Left lung (tissue), 10 donors: Measurements from ENCODE around the gene GDPD4. TPM values are rescaled to one million over a fixed set of nuclear protein-coding genes. Genes with fewer than 3 reads are reported as not detected.
A peak's percentile ranks its signal among the peaks of the same experiment; 100 is the strongest.

Source experiments
- ATAC-seq: fragments of 200-7000 bp; cut with Tn5 transposase; one replicate; pipeline ENCODE4 v1.9.1; 2020; ENCODE audit warnings: moderate library complexity
- DNase-seq, 4 donors: peaks; one replicate each; pipeline ENCODE4 v3.0.0-alpha.2; 2013 to 2020
- H3K27ac ChIP-seq, 2 donors: fragments of 200-600 bp; sonication (generic) in 1 of 2; one replicate each; pipeline versions ENCODE4 v1.5.0 to v1.8.0; 2020 to 2021
- H3K27me3 ChIP-seq, 2 donors: fragments of 200-600 bp; sonication (generic) in 1 of 2; one replicate each; pipeline versions ENCODE4 v1.5.0 to v1.8.0; 2020 to 2021
- H3K36me3 ChIP-seq, 2 donors: fragments of 200-600 bp; sonication (generic) in 1 of 2; one replicate each; pipeline versions ENCODE4 v1.5.0 to v1.8.0; 2020 to 2021
- H3K4me1 ChIP-seq, 2 donors: fragments of 200-600 bp; one replicate each; pipeline ENCODE4 v1.8.0; 2021
- H3K4me3 ChIP-seq, 2 donors: fragments of 200-600 bp; sonication (generic) in 1 of 2; one replicate each; pipeline versions ENCODE4 v1.5.0 to v1.8.0; 2020 to 2021; ENCODE audit warnings: mild to moderate bottlenecking in 1 of 2
- H3K9me3 ChIP-seq, 2 donors: fragments of 200-600 bp; sonication (generic) in 1 of 2; one replicate each; pipeline versions ENCODE4 v1.5.0 to v1.8.0; 2020 to 2021
- intact Hi-C, 2 donors: fragments of 100-400 bp; cut with DNase I; formaldehyde crosslinking; loops; one replicate each; pipeline versions ENCODE4 v1.11.2 to v1.14.2; 2022
- polyA plus RNA-seq, 6 donors: library from polyadenylated mRNA; unstranded; fragments of 120-200 nt; gene quantifications; one replicate each; pipeline ENCODE4 v1.2.1, GENCODE V29; 2013; ENCODE audit not compliant: insufficient read length in 6 of 6
- total RNA-seq, 2 donors: library from RNA; stranded (reverse); fragmentation: NEBNext Ultra II Directional; extraction: Animal tissue kit (Norgen Biotek cat#: 25700); gene quantifications; one replicate each; pipeline ENCODE4 v1.2.1, GENCODE V29; 2021
- TF ChIP-seq, protein P1 (sequence below), 2 donors: fragments of 200-600 bp; sonication (generic) in 1 of 2; IDR thresholded peaks; one replicate each; pipeline versions ENCODE4 v1.5.0 to v1.8.0; 2021; ENCODE audit warnings: antibody characterized with exemption in 2 of 2
- donor health status: DM: no; HTN: yes; CAD: no.
- donor health status: DM: no; HTN: no; CAD: no.

The GDPD4 gene
- total and polyA plus RNA-seq, 8 donors, result 0.34 to 0.78 (median 0.55) TPM; not detected in 2

- no peaks in the 10 kb centered on the region for H3K4me1 ChIP-seq
- DNase-seq, result no peak
- no peaks in the 10 kb centered on the region for H3K36me3 ChIP-seq
- intact Hi-C loops, result no loop called here
- H3K27me3 ChIP-seq, result no peaks in the 10 kb centered on the region
- H3K9me3 ChIP-seq, result peaks cover 0 to 8% of the 10 kb centered on the region in 2 donors
- TF ChIP-seq, protein P1, sequence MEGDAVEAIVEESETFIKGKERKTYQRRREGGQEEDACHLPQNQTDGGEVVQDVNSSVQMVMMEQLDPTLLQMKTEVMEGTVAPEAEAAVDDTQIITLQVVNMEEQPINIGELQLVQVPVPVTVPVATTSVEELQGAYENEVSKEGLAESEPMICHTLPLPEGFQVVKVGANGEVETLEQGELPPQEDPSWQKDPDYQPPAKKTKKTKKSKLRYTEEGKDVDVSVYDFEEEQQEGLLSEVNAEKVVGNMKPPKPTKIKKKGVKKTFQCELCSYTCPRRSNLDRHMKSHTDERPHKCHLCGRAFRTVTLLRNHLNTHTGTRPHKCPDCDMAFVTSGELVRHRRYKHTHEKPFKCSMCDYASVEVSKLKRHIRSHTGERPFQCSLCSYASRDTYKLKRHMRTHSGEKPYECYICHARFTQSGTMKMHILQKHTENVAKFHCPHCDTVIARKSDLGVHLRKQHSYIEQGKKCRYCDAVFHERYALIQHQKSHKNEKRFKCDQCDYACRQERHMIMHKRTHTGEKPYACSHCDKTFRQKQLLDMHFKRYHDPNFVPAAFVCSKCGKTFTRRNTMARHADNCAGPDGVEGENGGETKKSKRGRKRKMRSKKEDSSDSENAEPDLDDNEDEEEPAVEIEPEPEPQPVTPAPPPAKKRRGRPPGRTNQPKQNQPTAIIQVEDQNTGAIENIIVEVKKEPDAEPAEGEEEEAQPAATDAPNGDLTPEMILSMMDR (IDR thresholded peaks at IDR 0.05), result no peak
- no peak for ATAC-seq
- H3K4me3 ChIP-seq, result no peak overlapping the region
- H3K27ac ChIP-seq, result no peak overlapping the region
Measured at GRCh38 chr11:77250881-77251640, 50.4 kb downstream of the GDPD4 start.

DNA sequence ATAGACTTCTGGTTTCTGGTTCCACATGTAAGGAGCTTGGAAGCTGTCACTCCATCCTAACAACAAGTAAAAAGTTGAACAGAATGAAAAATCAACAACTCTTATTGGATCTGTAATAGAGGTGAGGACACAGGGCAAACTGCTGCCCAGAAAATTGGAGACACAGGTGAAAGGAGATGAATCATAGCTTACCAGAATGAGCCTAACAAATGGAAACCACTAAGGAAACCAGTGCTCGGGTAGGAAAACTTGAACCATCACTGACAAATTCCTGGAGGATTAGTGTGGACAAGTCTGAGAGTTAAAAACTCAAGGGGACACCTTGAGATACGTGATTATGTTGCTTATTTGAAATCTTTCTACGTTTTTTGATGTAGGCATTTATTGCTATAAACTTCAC, 52.1 kb downstream of the GDPD4 start:
- Histone ChIP-seq H3K27me3 (no peaks in the 10 kb centered on the region), H3K4me3 (no peak overlapping the region), H3K27ac (no peak overlapping the region), H3K36me3 (no peaks in the 10 kb centered on the region), H3K4me1 (no peaks in the 10 kb centered on the region), H3K9me3 (peaks cover 0 to 8% of the 10 kb centered on the region in 2 donors)
- DNase-seq, result no peak
- TF ChIP-seq, protein P1 (IDR thresholded peaks at IDR 0.05), result no peak
- intact Hi-C loops, result no loop called here
- ATAC-seq, result no peak

DNA sequence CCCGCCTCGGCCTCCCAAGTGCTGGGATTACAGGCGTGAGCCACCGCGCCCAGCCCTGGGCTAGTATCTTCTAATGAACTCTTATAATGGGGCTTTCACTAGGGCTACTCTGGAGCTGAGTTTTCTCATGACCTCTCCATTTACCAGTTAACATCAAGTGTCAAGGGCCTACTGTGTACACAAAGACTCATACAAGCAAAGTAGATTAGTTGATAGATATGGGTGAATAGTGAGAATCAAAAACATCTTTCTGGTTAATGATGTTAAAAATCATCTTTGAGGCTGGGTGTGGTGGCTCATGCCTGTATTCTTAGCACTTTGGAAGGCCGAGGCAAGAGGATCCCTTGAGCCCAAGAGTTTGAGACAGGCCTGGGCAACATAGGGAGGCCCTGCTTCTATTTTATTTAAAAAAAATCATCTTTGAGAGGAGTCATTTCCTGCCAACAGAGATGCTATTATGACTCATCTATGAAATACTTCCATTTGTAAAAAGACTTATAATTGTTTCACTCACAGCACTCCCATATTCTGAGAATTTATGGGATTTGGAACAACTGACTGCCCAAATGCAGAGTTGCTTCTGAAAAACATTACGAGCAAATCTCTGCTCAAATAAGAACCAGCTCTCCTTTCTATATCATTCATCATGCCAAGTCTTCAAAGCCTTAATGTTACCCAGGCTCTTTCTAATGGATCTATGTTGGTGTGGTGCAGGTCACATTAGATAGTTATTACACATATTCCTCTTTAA, 57.0 kb downstream of the GDPD4 start:
- TF ChIP-seq, protein P1 (IDR thresholded peaks at IDR 0.05), result no peak
- DNase-seq, result no peak
- no peaks in the 10 kb centered on the region for H3K27me3 ChIP-seq
- no peaks in the 10 kb centered on the region for H3K36me3 ChIP-seq
- H3K9me3 ChIP-seq, result no peaks in the 10 kb centered on the region
- ATAC-seq, result peak; percentile 70
- H3K27ac ChIP-seq, result no peak overlapping the region
- intact Hi-C loops, result no loop called here
- no peak overlapping the region for H3K4me3 ChIP-seq
- H3K4me1 ChIP-seq, result no peaks in the 10 kb centered on the region

GRCh38 chr11:77236901-77237300, 64.6 kb downstream of the GDPD4 start:
- no peak overlapping the region for H3K27ac ChIP-seq
- no peaks in the 10 kb centered on the region for H3K36me3 ChIP-seq
- H3K27me3 ChIP-seq, result no peaks in the 10 kb centered on the region
- H3K4me3 ChIP-seq, result no peak overlapping the region
- intact Hi-C loops, result no loop called here
- ATAC-seq, result no peak
- TF ChIP-seq, protein P1 (IDR thresholded peaks at IDR 0.05), result no peak
- no peak for DNase-seq
- no peaks in the 10 kb centered on the region for H3K4me1 ChIP-seq
- no peaks in the 10 kb centered on the region for H3K9me3 ChIP-seq

DNA sequence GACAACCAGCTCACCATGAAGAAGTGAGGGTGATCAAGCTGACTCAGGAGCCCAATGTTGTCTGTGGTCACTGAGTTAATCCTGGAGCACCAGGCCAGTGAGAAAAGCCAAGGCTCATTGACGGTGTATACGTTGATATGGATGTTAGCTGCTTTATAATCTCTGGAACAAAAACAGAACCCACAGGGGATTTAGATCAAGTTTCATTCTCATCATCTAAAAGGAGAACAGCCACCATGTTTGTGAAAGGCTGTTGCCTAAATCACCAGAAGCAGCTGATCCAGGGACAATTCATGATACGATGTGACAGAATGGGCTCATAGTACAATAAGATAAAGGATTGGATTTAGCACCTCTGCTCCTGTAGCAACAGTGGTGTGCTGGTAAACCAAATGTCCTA, 68.5 kb downstream of the GDPD4 start:
- intact Hi-C loops, result no loop called here
- ATAC-seq, result no peak

More for the DNA sequence above, 68.5 kb downstream of the GDPD4 start:
- Histone ChIP-seq H3K4me1 (no peaks in the 10 kb centered on the region), H3K27ac (no peak overlapping the region), H3K4me3 (no peak overlapping the region), H3K9me3 (no peaks in the 10 kb centered on the region), H3K36me3 (no peaks in the 10 kb centered on the region), H3K27me3 (no peaks in the 10 kb centered on the region)
- TF ChIP-seq, protein P1 (IDR thresholded peaks at IDR 0.05), result no peak
- DNase-seq, result no peak
